Calu3 (cell line): ENCODE data around the gene ZXDC. TPM values are rescaled to one million over a fixed set of nuclear protein-coding genes. Genes with fewer than 3 reads are reported as not detected.

Experiments used
- BruUV-seq: library from RNA; stranded (reverse); fragments of 400-500 nt; replicated peaks from 2 replicates; lab custom pipeline; 2021; lab: Mats Ljungman, UMichigan
- CTCF ChIA-PET: fragments of 300-600 bp; sonication (Branson Sonifier 250); formaldehyde crosslinking; loops from one replicate; lab custom pipeline; 2022; ENCODE audit warnings: antibody characterized with exemption; lab: Charles Lee
- DNase-seq: peaks from one replicate; pipeline ENCODE4 v3.0.0; 2022
- H3K27ac Mint-ChIP-seq: one replicate; pipeline ENCODE4 v1.8.0; 2022; ENCODE audit warnings: mixed read lengths; ENCODE audit not compliant: unreplicated experiment
- H3K27me3 Mint-ChIP-seq: one replicate; pipeline ENCODE4 v1.8.0; 2022; ENCODE audit warnings: mixed read lengths; ENCODE audit not compliant: unreplicated experiment
- H3K36me3 Mint-ChIP-seq: one replicate; pipeline ENCODE4 v1.8.0; 2022; ENCODE audit warnings: mild to moderate bottlenecking, moderate library complexity, mixed read lengths; ENCODE audit not compliant: insufficient read depth, unreplicated experiment
- H3K4me1 Mint-ChIP-seq: one replicate; pipeline ENCODE4 v1.8.0; 2022; ENCODE audit warnings: mild to moderate bottlenecking, low read depth, mixed read lengths; ENCODE audit not compliant: unreplicated experiment
- H3K4me3 Mint-ChIP-seq: one replicate; pipeline ENCODE4 v1.8.0; 2022; ENCODE audit warnings: mild to moderate bottlenecking, low read depth, moderate library complexity, mixed read lengths; ENCODE audit not compliant: unreplicated experiment
- H3K9me3 Mint-ChIP-seq: one replicate; pipeline ENCODE4 v1.8.0; 2022; ENCODE audit warnings: low read depth, mixed read lengths; ENCODE audit not compliant: unreplicated experiment
- intact Hi-C: fragments of 100-400 bp; cut with micrococcal nuclease; formaldehyde crosslinking; loops from one replicate; pipeline ENCODE4 v1.10.0; 2022; ENCODE audit not compliant: unreplicated experiment
- total RNA-seq: library from RNA; stranded (reverse); gene quantifications from 2 replicates; pipeline ENCODE4 v1.2.3, GENCODE V29; 2022
- TF ChIP-seq, protein P1 (sequence below): fragments of 200-600 bp; IDR thresholded peaks from one replicate; pipeline ENCODE4 v1.8.0; 2022; ENCODE audit warnings: antibody characterized with exemption; ENCODE audit not compliant: unreplicated experiment

The ZXDC gene
- total RNA-seq, 1 experiment from 2014 or later: 63.8 TPM

GRCh38 chr3:126424039-126424717 is 51.5 kb downstream of the ZXDC start:
- Mint-ChIP-seq H3K9me3 (peaks cover 4% of the 10 kb centered on the region), H3K27me3 (no peaks in the 10 kb centered on the region), H3K4me1 (peaks cover 10% of the 10 kb centered on the region), H3K4me3 (no peak overlapping the region), H3K27ac (no peak overlapping the region), H3K36me3 (no peaks in the 10 kb centered on the region)
- TF ChIP-seq, protein P1, sequence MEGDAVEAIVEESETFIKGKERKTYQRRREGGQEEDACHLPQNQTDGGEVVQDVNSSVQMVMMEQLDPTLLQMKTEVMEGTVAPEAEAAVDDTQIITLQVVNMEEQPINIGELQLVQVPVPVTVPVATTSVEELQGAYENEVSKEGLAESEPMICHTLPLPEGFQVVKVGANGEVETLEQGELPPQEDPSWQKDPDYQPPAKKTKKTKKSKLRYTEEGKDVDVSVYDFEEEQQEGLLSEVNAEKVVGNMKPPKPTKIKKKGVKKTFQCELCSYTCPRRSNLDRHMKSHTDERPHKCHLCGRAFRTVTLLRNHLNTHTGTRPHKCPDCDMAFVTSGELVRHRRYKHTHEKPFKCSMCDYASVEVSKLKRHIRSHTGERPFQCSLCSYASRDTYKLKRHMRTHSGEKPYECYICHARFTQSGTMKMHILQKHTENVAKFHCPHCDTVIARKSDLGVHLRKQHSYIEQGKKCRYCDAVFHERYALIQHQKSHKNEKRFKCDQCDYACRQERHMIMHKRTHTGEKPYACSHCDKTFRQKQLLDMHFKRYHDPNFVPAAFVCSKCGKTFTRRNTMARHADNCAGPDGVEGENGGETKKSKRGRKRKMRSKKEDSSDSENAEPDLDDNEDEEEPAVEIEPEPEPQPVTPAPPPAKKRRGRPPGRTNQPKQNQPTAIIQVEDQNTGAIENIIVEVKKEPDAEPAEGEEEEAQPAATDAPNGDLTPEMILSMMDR: no peak
- CTCF ChIA-PET: interaction anchor here (1.3 kb wide), 1 partner anchor 15 kb away, joined by 3 read pairs; no protein-coding TSS in a partner anchor
- DNase-seq: no peak
- BruUV-seq: no TSS peak
- intact Hi-C loops: no loop called here

- no peaks in the 10 kb centered on the region for H3K36me3 Mint-ChIP-seq
- BruUV-seq: no TSS peak
- H3K9me3 Mint-ChIP-seq: peaks cover 4% of the 10 kb centered on the region
- DNase-seq: no peak
- intact Hi-C loops: no loop called here
- H3K27me3 Mint-ChIP-seq: no peaks in the 10 kb centered on the region
- CTCF ChIA-PET: interaction anchor here (1.3 kb wide), 1 partner anchor 16 kb away, joined by 3 read pairs; no protein-coding TSS in a partner anchor
- no peak overlapping the region for H3K4me3 Mint-ChIP-seq
- peaks cover 10% of the 10 kb centered on the region for H3K4me1 Mint-ChIP-seq
- TF ChIP-seq, protein P1: no peak
- H3K27ac Mint-ChIP-seq: no peak overlapping the region
Measured at GRCh38 chr3:126423191-126424038, 52.3 kb downstream of the ZXDC start.

- no peaks in the 10 kb centered on the region for H3K27me3 Mint-ChIP-seq
- peaks cover 4% of the 10 kb centered on the region for H3K9me3 Mint-ChIP-seq
- intact Hi-C loops: no loop called here
- DNase-seq: no peak
- no peak overlapping the region for H3K4me3 Mint-ChIP-seq
- no peak overlapping the region for H3K27ac Mint-ChIP-seq
- TF ChIP-seq, protein P1: no peak
- no TSS peak for BruUV-seq
- H3K36me3 Mint-ChIP-seq: no peaks in the 10 kb centered on the region
- CTCF ChIA-PET: interaction anchor here (1.3 kb wide), 1 partner anchor 17 kb away, joined by 3 read pairs; no protein-coding TSS in a partner anchor
- H3K4me1 Mint-ChIP-seq: peaks cover 10% of the 10 kb centered on the region
Measured at GRCh38 chr3:126422571-126423091, 53.1 kb downstream of the ZXDC start.

DNA sequence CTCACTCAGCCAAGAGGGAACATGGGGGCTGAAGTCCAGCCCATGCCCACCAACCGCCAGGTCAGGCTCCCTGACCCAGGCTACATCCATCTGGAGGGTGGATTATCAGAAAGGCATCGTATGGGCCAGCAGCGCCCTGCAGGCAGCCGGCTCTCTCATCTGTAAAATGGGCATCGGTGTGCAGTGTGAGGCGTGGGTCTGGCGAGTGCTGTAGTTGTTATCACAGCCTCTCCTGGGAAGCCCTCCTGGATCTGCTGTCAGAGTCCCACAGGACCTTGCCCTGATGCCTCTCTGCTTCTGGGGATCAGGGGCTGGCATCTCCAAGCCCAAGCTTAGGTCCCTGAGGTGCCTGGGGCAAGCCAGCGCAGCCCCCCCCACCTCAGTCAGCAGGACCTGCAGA is 53.6 kb downstream of the ZXDC start:
- no TSS peak for BruUV-seq
- no peak overlapping the region for H3K4me3 Mint-ChIP-seq
- H3K27ac Mint-ChIP-seq: no peak overlapping the region
- H3K4me1 Mint-ChIP-seq: peaks cover 10% of the 10 kb centered on the region
- intact Hi-C loops: no loop called here
- CTCF ChIA-PET: no interaction called here
- no peak for DNase-seq
- H3K9me3 Mint-ChIP-seq: peaks cover 4% of the 10 kb centered on the region
- TF ChIP-seq, protein P1: no peak
- H3K27me3 Mint-ChIP-seq: no peaks in the 10 kb centered on the region
- H3K36me3 Mint-ChIP-seq: no peaks in the 10 kb centered on the region
